ENCODE measurements around the gene ARSA.

GRCh38 chr22:50610581-50610980, 17.4 kb downstream of the ARSA start:
- TF ChIP-seq CTCF (IDR thresholded peaks at IDR 0.05 in 2 of 3, conservative IDR thresholded peaks at IDR 0.05 in 1 of 3; ENCODE audit: borderline replicate concordance in 1 of 3, insufficient read depth in 1 of 3, low read depth in 2 of 3, low read length in 2 of 3) = no peak
- no peak for TF ChIP-seq SP1 (IDR thresholded peaks at IDR 0.05; ENCODE audit: low read depth)
- TF ChIP-seq, protein P1, sequence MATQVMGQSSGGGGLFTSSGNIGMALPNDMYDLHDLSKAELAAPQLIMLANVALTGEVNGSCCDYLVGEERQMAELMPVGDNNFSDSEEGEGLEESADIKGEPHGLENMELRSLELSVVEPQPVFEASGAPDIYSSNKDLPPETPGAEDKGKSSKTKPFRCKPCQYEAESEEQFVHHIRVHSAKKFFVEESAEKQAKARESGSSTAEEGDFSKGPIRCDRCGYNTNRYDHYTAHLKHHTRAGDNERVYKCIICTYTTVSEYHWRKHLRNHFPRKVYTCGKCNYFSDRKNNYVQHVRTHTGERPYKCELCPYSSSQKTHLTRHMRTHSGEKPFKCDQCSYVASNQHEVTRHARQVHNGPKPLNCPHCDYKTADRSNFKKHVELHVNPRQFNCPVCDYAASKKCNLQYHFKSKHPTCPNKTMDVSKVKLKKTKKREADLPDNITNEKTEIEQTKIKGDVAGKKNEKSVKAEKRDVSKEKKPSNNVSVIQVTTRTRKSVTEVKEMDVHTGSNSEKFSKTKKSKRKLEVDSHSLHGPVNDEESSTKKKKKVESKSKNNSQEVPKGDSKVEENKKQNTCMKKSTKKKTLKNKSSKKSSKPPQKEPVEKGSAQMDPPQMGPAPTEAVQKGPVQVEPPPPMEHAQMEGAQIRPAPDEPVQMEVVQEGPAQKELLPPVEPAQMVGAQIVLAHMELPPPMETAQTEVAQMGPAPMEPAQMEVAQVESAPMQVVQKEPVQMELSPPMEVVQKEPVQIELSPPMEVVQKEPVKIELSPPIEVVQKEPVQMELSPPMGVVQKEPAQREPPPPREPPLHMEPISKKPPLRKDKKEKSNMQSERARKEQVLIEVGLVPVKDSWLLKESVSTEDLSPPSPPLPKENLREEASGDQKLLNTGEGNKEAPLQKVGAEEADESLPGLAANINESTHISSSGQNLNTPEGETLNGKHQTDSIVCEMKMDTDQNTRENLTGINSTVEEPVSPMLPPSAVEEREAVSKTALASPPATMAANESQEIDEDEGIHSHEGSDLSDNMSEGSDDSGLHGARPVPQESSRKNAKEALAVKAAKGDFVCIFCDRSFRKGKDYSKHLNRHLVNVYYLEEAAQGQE (IDR thresholded peaks at IDR 0.05; ENCODE audit: low read depth) = no peak
- no peak for TF ChIP-seq ATF3 (IDR thresholded peaks at IDR 0.05)
- TF ChIP-seq ZNF274 (IDR thresholded peaks at IDR 0.05; ENCODE audit: low read depth, low read length) = no peak
- no peak for TF ChIP-seq ELF1 (IDR thresholded peaks at IDR 0.05; ENCODE audit: borderline replicate concordance, low read depth)
- no peak for TF ChIP-seq RAD21 (IDR thresholded peaks at IDR 0.05; ENCODE audit: low read depth)
- no peak for TF ChIP-seq POLR2A (IDR thresholded peaks at IDR 0.05; ENCODE audit: borderline replicate concordance, extremely low read depth, insufficient read depth, insufficient read length)
- TF ChIP-seq EZH2phosphoT487 (IDR thresholded peaks at IDR 0.05; ENCODE audit: borderline replicate concordance) = no peak
- no peak for TF ChIP-seq JUND (IDR thresholded peaks at IDR 0.05)
